Measurements from ENCODE around the gene ITIH5.
A peak's percentile ranks its signal among the peaks of the same experiment; 100 is the strongest.

ITIH5 gene

DNA sequence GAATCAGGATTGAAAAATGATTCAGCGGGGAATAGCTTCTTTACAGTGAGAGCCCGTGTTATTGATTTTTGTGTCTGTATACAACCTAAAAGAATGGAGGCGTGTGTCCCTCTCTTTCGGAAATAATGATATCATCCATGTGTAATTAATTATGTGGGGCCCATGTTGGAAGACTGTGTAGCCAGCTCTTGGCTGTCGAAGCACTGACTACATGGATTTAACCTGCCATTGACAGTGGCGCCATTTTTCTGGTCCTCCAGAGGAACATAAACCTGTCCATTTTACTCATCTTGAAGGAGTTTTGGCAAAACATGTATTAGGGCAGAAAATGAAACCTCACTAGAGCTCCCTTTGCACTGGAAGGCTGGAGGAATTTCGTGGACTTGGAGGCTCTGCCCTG is 119.6 kb downstream of the ITIH5 start:
- DNase-seq (ENCODE audit: low spot score): no peak

GRCh38 chr10:7546385-7546967 is 120.3 kb downstream of the ITIH5 start:
- DNase-seq (ENCODE audit: low spot score): no peak

DNA sequence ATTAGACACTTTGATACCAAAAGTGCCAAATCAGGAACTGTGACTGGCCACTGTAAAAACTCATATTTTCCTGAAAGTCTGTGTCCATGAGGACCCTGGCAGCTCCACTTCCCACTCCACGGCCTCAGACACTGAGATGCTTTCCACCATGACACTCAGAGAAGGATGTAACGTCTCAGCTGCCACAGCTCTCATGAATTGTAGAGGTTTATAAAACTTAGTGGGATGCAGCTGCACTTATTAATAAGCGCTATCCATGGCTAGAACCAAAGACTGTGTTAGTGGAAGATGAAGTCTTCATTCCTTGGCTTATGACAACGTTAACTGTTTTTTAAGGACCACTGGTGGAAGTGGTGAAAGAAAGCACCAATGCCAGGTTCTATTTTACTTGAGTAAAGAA is 121.0 kb downstream of the ITIH5 start:
- no peak for DNase-seq (ENCODE audit: low spot score)

DNA sequence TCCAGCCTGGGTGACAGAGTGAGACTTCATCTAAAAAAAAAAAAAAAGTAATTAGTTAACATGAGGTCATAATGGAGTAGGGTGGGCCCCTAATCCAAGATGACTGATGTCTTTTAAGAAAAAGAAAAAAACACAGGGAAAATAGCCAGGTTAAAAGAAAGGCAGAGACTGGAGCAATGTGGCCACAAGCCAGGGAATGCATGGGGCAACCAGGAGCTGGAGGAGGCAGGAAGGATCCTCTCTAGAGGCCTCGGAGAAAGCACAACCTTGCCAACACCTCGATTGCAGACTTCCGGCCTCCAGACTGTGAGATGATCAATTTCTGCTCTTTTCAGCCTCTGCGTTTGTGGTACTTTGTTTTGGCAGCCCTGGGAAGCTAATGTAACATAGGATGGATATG is 121.5 kb downstream of the ITIH5 start:
- DNase-seq (ENCODE audit: low spot score): no peak

DNA sequence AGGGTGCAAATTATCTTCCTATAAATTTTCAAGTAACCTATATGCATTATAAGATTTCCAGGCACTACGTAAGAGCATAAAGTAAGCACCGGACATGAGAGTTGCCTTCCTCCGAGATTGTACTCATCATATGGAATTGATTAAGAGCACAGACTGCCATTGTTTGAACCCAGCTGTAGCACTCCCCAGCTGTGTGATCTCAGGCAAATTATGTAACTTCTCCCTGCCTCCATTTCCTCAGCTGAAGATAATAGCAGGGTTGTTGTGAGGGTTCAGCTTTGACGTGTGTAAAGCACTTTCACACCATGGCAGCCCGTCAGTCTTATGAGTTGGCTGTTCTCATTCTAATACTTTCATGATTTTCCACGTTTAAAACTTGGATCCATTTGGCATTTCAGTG is 122.6 kb downstream of the ITIH5 start:
- DNase-seq (ENCODE audit: low spot score): peak; percentile 81

GRCh38 chr10:7542189-7542914 is 124.4 kb downstream of the ITIH5 start:
- DNase-seq (ENCODE audit: low spot score): no peak

DNA sequence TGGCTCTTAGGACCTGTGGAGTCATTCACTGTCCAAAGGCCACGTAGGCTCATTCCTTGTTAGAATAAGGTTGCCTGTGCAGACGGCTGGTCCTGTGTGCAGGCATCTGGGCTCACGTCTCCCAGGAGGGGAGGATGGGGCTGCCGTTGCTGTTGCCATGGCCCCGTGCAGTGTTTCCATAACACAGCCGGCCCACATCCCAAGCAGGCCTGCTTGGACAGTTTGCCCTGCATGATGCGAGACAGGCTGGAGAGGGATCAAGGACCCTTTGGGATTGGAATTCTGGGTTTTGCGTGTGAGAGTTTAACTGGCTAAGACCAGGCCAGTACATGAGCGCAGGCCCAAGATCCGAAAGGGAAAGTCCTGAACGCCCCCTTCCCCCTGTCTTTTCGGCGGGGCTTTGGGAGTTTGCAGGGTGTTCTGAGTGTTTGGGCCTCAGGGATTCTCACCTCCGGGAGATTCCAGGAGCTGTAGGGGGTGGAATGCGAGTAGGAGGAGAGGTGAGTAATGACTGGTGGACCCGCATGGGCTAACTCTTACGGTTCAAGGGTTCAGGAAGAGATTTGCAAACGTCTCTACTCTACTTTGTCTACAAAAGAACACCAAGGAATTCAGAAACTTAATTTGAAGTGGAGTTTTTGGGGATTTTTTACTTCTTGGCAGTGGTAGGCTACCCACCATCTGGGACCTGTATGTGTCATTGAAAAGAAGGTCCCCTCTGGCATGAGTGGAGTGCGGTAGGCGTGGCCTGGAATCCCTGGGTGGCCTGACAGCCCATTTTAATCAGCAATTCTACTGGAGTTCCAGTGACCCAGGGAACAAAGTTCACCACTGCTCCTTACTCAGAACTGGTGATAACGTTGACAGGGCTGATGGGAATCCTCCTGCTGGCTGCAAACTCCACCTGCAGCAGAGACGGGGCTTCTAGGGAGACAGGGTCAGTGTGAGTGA is 125.4 kb downstream of the ITIH5 start:
- DNase-seq (ENCODE audit: low spot score): no peak

- DNase-seq (ENCODE audit: low spot score): no peak
Measured at GRCh38 chr10:7538970-7539654, 127.7 kb downstream of the ITIH5 start.

- DNase-seq (ENCODE audit: low spot score): no peak
Measured at GRCh38 chr10:7537126-7537525, 129.6 kb downstream of the ITIH5 start.

GRCh38 chr10:7534480-7534852 is 132.3 kb downstream of the ITIH5 start:
- DNase-seq (ENCODE audit: low spot score): no peak

DNA sequence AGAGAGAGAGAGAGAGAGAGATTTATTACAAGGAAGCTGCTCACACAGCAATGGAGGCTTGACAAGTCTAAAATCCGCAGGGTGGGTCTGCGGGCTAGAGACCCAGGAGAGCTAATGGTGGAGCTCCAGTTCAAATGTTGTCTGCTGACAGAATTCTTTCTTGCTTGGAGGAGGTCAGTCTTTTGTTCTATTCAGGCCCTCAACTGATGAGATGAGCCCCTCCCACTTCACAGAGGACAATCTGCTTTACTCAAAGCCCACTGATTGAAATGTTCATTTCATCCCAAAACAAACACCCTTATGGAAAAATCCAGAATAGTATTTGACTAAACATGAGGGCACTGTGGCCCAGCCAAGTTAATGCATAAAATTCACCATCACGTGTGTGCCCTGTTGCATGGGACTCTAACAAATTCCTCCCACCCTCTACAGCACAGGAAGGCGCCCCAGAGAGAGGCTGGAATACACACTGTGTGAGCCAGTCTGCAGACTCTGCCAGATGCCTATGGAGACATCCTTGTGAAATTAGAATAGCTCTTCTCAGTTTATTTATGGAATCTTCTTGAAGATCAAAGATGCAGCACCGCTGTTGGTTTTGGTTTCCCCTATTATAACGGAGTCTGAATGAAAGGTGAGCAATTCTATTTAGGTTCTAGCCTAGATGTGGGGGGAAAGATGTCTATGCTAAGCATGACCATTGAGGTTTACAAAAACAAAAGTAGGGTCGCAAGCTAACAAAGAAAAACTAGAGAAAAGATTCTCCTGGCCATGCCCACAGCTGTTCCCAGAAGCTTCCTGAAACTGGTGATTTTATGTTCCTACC is 132.9 kb downstream of the ITIH5 start:
- no peak for DNase-seq (ENCODE audit: low spot score)

- DNase-seq (ENCODE audit: low spot score): no peak
Measured at GRCh38 chr10:7532723-7533498, 133.9 kb downstream of the ITIH5 start.

GRCh38 chr10:7529638-7530037 is 137.1 kb downstream of the ITIH5 start:
- DNase-seq (ENCODE audit: low spot score): no peak

DNA sequence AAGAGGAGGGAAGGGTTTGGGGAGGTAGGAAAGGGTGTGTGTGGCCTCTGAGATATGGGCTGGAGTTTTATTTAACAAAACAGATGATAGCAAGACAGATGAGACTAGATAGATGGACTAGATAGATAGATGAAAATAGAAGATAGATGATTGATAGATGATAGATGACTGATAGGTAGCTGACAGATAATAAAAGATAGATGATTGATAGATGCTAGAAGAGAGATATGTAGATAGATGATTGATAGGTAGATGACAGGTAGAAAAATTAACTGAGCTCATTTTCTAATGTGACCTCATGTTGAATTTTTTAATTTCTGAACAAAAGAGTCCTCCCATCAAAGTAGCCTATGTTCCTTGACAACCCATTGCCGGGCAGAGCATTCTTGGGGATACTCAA is 139.3 kb downstream of the ITIH5 start:
- no peak for DNase-seq (ENCODE audit: low spot score)

GRCh38 chr10:7526017-7526400 is 140.8 kb downstream of the ITIH5 start:
- no peak for DNase-seq (ENCODE audit: low spot score)

GRCh38 chr10:7525314-7526016 is 141.3 kb downstream of the ITIH5 start:
- peak; percentile 77 for DNase-seq (ENCODE audit: low spot score)

DNA sequence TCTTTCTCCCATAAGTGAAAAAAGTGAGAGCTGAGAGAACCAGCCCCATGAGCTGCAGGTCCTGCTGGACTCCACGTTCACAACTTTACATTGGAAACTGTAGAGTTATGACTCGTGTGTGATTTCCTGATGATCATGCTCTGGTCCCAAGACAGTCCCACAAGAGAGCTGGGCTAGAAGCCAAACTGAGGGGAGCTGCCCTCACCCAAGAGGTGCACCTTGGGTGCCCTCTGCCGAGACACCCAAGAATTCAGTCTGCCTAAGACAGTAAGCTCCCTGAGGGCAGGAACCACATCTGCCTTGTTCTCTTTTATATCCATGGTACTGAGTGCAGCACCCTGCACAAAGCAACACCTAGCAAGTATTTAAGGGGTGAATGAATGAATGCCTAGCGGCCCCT is 143.1 kb downstream of the ITIH5 start:
- no peak for DNase-seq (ENCODE audit: low spot score)

- DNase-seq (ENCODE audit: low spot score): no peak
Measured at GRCh38 chr10:7520507-7521485, 146.0 kb downstream of the ITIH5 start.

GRCh38 chr10:7519351-7519750 is 147.4 kb downstream of the ITIH5 start:
- no peak for DNase-seq (ENCODE audit: low spot score)

All from putamen (tissue), 1 donor.